ENCODE data around the gene ADCY2. TPM values are rescaled to one million over a fixed set of nuclear protein-coding genes. Genes with fewer than 3 reads are reported as not detected.

Gene ADCY2
- total RNA-seq, 1 donor from 2014 or later = 1.5 TPM

DNA sequence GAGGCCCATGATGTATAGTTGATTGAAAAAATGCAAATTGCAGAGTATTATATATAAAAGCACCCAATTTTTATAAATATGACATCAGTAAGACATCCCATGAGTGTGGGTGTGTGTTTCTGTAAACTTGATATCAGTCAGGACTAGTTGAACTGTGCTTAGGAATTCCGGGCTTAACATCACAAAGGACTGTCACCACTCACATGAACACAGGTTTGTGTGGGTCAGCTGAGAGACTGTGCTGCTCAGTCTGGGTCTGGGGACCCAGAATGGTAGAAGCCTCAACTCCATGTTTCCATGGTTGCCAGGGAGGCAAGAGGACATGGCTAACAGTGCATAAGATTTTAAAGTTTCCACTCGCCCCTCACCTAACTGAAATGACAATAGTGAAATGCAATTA lies 120.3 kb downstream of the ADCY2 start:
- Mint-ChIP-seq H3K27me3 (ENCODE audit: unreplicated experiment) (peaks cover 5% of the 10 kb centered on the region), H3K27ac (ENCODE audit: unreplicated experiment) (no peak overlapping the region), H3K9me3 (ENCODE audit: unreplicated experiment) (no peaks in the 10 kb centered on the region), H3K36me3 (ENCODE audit: low read depth, unreplicated experiment) (no peaks in the 10 kb centered on the region), H3K4me3 (ENCODE audit: unreplicated experiment) (no peak overlapping the region), H3K4me1 (ENCODE audit: unreplicated experiment) (no peaks in the 10 kb centered on the region)
- TF ChIP-seq, protein P1, sequence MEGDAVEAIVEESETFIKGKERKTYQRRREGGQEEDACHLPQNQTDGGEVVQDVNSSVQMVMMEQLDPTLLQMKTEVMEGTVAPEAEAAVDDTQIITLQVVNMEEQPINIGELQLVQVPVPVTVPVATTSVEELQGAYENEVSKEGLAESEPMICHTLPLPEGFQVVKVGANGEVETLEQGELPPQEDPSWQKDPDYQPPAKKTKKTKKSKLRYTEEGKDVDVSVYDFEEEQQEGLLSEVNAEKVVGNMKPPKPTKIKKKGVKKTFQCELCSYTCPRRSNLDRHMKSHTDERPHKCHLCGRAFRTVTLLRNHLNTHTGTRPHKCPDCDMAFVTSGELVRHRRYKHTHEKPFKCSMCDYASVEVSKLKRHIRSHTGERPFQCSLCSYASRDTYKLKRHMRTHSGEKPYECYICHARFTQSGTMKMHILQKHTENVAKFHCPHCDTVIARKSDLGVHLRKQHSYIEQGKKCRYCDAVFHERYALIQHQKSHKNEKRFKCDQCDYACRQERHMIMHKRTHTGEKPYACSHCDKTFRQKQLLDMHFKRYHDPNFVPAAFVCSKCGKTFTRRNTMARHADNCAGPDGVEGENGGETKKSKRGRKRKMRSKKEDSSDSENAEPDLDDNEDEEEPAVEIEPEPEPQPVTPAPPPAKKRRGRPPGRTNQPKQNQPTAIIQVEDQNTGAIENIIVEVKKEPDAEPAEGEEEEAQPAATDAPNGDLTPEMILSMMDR (IDR thresholded peaks at IDR 0.05; ENCODE audit: unreplicated experiment) = no peak
- no peak for DNase-seq (ENCODE audit: low spot score)

- DNase-seq (ENCODE audit: low spot score) = no peak
- no peaks in the 10 kb centered on the region for H3K36me3 Mint-ChIP-seq (ENCODE audit: low read depth, unreplicated experiment)
- no peaks in the 10 kb centered on the region for H3K9me3 Mint-ChIP-seq (ENCODE audit: unreplicated experiment)
- H3K27ac Mint-ChIP-seq (ENCODE audit: unreplicated experiment) = no peak overlapping the region
- H3K4me3 Mint-ChIP-seq (ENCODE audit: unreplicated experiment) = no peak overlapping the region
- peaks cover 5% of the 10 kb centered on the region for H3K27me3 Mint-ChIP-seq (ENCODE audit: unreplicated experiment)
- no peaks in the 10 kb centered on the region for H3K4me1 Mint-ChIP-seq (ENCODE audit: unreplicated experiment)
- TF ChIP-seq, protein P1 (IDR thresholded peaks at IDR 0.05; ENCODE audit: unreplicated experiment) = no peak
Measured at GRCh38 chr5:7517006-7517405, 121.1 kb downstream of the ADCY2 start.

DNA sequence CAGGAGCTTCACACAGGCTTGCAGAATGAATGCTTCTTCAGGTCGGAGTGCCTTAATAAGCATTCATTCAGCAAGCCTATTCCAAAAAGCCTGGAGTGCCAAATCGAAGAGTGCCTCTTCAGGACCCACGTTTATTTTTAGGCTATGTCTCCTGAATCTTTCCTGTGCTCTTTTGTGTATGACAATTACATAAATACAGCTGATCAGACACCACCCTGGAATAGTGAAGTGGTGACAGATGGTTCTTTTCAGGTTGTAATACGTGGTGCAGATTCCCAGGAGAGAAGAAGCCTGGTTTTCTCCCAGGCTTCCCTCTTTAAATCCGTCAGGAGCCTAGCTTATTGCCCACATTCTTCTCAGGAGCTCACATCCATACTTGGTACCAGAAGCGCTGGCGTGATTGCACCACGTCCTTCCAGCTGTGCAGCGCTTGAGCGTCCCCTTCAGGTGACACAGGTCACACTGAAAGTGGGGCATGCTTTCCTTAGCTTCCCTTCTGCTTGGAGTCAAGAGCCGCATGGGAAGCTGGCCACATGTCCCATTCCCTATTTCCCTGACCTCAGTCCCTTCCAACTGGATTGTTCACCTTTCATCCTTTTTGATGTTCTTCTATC lies 123.1 kb downstream of the ADCY2 start:
- Mint-ChIP-seq H3K9me3 (ENCODE audit: unreplicated experiment) (no peaks in the 10 kb centered on the region), H3K27ac (ENCODE audit: unreplicated experiment) (no peak overlapping the region), H3K36me3 (ENCODE audit: low read depth, unreplicated experiment) (no peaks in the 10 kb centered on the region), H3K27me3 (ENCODE audit: unreplicated experiment) (peaks cover 3% of the 10 kb centered on the region), H3K4me3 (ENCODE audit: unreplicated experiment) (no peak overlapping the region), H3K4me1 (ENCODE audit: unreplicated experiment) (no peaks in the 10 kb centered on the region)
- TF ChIP-seq, protein P1 (IDR thresholded peaks at IDR 0.05; ENCODE audit: unreplicated experiment) = no peak
- peak; percentile 40 for DNase-seq (ENCODE audit: low spot score)

- Mint-ChIP-seq H3K27me3 (ENCODE audit: unreplicated experiment) (peaks cover 3% of the 10 kb centered on the region), H3K4me3 (ENCODE audit: unreplicated experiment) (no peak overlapping the region), H3K27ac (ENCODE audit: unreplicated experiment) (no peak overlapping the region), H3K36me3 (ENCODE audit: low read depth, unreplicated experiment) (no peaks in the 10 kb centered on the region), H3K4me1 (ENCODE audit: unreplicated experiment) (no peaks in the 10 kb centered on the region), H3K9me3 (ENCODE audit: unreplicated experiment) (no peaks in the 10 kb centered on the region)
- TF ChIP-seq, protein P1 (IDR thresholded peaks at IDR 0.05; ENCODE audit: unreplicated experiment) = no peak
- no peak for DNase-seq (ENCODE audit: low spot score)
Measured at GRCh38 chr5:7519564-7519963, 123.6 kb downstream of the ADCY2 start.

GRCh38 chr5:7529880-7530279 lies 133.9 kb downstream of the ADCY2 start:
- Mint-ChIP-seq H3K36me3 (ENCODE audit: low read depth, unreplicated experiment) (no peaks in the 10 kb centered on the region), H3K27ac (ENCODE audit: unreplicated experiment) (no peak overlapping the region), H3K4me3 (ENCODE audit: unreplicated experiment) (no peak overlapping the region), H3K9me3 (ENCODE audit: unreplicated experiment) (no peaks in the 10 kb centered on the region), H3K27me3 (ENCODE audit: unreplicated experiment) (peaks cover 2% of the 10 kb centered on the region), H3K4me1 (ENCODE audit: unreplicated experiment) (peaks cover 11% of the 10 kb centered on the region)
- DNase-seq (ENCODE audit: low spot score) = no peak
- TF ChIP-seq, protein P1 (IDR thresholded peaks at IDR 0.05; ENCODE audit: unreplicated experiment) = no peak

All from endothelial cell (in vitro differentiated cells).